ENCODE measurements around the gene SLC44A3. TPM values are rescaled to one million over a fixed set of nuclear protein-coding genes. Genes with fewer than 3 reads are reported as not detected.
A peak's percentile ranks its signal among the peaks of the same experiment; 100 is the strongest.

SLC44A3 gene
- total RNA-seq (2014; rRNA removed), result 1.2 and 1.5 TPM in 2 replicates
- 1.2 TPM for polyA plus RNA-seq (2012)

- peak; percentile 31 for DNase-seq (ENCODE audit: low read depth)
Measured at GRCh38 chr1:94819945-94820746, at the start of gene SLC44A3. Gene SLC44A3 (plus strand): TSS chr1:94820357. CDS start chr1:94820452, 95 bp downstream.

- DNase-seq (ENCODE audit: low read depth), result peak; percentile 30
Measured at GRCh38 chr1:94772230-94772641, 47.9 kb upstream of the SLC44A3 start.

DNA sequence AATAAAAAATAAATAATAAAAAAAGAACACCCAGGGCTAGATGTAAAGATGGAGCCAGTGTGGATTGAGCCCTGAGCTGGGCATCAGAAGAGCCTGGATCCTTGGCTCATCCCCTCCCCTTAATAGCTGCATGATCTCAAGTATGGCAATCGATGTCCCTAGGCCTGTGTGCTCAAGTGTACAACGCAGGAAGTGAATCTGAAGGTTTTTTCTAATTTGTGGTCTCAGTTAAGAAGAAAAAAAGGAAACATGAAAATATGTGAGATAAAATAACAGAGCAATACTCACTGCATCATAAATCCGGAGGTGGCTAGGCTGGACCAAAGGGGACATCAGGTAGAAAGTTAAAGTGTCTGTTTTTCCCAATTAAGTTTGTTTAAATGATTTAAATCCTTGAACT lies 47.3 kb upstream of the SLC44A3 start:
- DNase-seq (ENCODE audit: low read depth), result no peak

DNA sequence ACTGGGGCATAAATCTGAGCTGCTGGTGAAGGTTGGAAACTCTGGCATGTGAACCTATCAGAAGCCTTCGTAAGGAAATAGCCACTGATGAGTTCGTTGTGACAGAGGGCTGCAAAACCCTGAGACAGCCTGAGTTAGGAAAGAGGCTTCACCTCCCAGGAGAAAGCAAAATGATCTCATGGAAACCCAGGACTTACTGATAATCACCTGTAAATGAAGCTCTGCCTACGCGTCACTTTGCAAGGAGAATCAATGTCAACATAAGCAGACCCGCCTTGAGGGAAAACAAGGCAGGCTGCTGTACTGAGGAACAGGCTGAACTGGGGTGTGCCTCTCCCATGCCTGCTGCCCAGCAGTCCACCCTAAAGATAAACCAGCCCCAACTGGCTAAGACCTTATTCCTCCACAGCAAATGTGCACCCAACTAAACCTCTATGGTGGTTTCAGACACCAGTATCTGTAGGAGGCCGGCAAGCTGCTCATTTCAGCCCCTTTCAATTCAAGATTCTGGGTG lies 46.8 kb upstream of the SLC44A3 start:
- DNase-seq (ENCODE audit: low read depth), result no peak

DNA sequence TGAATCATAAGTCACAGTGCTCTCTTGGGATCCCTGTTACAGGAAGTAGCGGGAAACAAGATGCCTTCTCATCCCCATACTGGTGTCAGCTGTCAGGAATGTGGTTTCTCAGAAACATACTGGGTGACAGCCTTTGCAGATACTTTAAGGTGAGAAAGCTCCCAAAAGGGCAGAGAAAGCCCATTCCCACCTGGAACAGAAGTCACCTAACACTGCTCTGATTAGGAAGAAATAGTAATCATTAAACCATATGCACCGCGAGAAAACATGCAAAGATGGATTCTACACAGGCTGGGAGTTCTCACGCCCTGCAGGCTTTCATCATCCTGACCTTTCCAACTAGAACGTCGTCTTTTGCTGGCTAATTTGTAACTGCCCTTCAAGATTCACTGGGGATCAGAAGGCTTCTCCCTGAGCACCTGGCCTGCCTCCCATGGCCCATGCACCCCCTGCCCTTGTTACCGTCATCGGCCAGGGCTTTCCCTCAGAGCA lies 46.2 kb upstream of the SLC44A3 start:
- peak; percentile 78 for DNase-seq (ENCODE audit: low read depth)

DNA sequence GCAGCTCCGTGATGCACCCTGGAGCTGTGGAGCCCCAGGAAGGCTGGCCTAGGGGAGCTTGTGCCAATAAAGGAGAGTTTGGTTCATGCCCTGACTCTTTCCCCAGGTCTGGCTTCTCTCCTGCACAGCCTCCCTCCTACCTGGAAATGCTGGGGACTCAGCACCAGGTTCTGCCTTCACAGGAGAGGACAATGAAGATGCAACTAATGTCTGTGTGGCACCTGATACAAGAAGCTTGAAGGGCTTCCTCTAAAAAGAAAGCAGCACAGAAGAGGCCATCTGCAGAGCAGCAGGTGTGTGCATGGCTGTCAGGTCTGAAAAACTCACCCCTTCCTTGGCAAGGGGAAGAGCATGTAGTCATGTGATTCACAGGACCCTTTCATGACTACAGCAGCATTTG lies 43.7 kb upstream of the SLC44A3 start:
- DNase-seq (ENCODE audit: low read depth), result no peak

- DNase-seq (ENCODE audit: low read depth), result no peak
Measured at GRCh38 chr1:94777281-94777680, 42.9 kb upstream of the SLC44A3 start.

GRCh38 chr1:94778808-94779207 lies 41.3 kb upstream of the SLC44A3 start:
- DNase-seq (ENCODE audit: low read depth), result no peak

- DNase-seq (ENCODE audit: low read depth), result peak; percentile 84
Measured at GRCh38 chr1:94783342-94784189, 36.6 kb upstream of the SLC44A3 start.

DNA sequence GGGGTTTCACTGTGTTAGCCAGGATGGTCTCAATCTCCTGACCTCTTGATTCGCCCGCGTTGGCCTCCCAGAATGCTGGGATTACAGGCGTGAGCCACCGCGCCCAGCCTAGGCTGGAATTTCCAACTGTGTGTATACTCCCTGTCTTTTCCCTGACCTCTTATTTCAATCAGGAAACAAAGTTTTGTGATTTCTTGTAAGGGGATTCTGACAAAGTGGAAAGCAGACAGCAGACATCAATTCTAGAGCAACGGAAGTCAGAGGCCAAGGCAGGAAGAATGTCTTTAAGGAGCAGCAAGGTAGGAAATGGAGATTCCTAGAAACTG lies 36.0 kb upstream of the SLC44A3 start:
- DNase-seq (ENCODE audit: low read depth), result no peak

DNA sequence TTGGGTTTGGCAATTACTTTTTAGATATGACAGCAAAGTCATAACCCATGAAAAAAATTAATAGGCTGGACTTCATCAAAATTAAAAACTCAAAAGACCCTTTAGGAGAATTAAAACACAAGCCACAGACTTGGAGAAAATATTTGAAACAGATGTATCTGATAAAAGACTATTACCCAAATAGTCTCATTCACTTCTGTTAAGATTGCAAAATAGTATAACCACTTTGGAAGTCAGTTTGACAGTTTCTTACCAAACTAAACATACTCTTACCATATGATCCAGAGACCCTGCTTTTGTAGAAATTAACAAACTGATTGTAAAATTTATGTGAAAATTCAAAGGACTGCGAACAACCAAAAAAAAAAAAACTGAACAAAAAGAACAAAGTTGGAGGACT lies 32.5 kb upstream of the SLC44A3 start:
- DNase-seq (ENCODE audit: low read depth), result no peak

GRCh38 chr1:94790246-94790645 lies 29.9 kb upstream of the SLC44A3 start:
- no peak for DNase-seq (ENCODE audit: low read depth)

GRCh38 chr1:94790670-94791069 lies 29.5 kb upstream of the SLC44A3 start:
- DNase-seq (ENCODE audit: low read depth), result no peak

- DNase-seq (ENCODE audit: low read depth), result peak; percentile 75
Measured at GRCh38 chr1:94792473-94793295, 27.5 kb upstream of the SLC44A3 start.

- DNase-seq (ENCODE audit: low read depth), result peak; percentile 20
Measured at GRCh38 chr1:94793296-94793656, 26.9 kb upstream of the SLC44A3 start.

GRCh38 chr1:94795434-94795833 lies 24.7 kb upstream of the SLC44A3 start:
- no peak for DNase-seq (ENCODE audit: low read depth)

DNA sequence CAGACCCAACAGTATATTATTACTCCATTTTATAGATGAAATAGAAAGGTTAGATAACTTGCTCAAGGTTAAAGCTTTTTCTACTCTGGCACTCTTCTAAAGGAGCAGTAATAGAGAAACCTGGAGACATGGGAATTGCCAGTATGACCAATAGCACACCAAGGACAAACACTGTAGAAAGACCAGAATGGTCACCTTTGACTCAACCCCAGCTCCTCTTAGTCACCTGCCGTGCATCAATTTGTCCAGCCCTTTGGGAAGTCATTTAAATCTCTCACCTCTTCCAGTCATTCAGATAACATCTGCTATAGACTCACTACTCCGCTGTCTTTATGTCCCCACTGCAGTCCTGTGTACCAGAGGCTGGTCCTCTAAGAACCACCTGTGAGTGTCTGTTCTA lies 23.9 kb upstream of the SLC44A3 start:
- no peak for DNase-seq (ENCODE audit: low read depth)

DNA sequence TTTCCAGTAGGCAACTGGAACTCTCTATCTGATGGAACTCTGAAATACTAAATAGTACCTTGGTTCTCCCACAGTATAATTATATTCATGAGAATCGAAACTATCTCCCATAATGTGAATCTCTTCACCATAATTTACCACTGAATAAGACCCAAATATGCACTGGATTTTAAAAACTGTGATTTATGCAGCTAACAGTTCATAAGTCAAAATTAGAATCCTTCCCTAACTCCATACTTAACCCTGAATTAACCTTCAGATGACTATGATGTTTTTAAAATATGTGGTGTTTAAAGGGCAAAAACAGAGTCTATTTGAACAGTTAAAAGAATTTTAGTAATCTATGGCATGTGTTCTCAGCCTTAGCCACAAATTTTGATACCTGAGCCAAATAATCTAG lies 22.9 kb upstream of the SLC44A3 start:
- no peak for DNase-seq (ENCODE audit: low read depth)

- no peak for DNase-seq (ENCODE audit: low read depth)
Measured at GRCh38 chr1:94798054-94798453, 22.1 kb upstream of the SLC44A3 start.

GRCh38 chr1:94798462-94798861 lies 21.7 kb upstream of the SLC44A3 start:
- DNase-seq (ENCODE audit: low read depth), result no peak

- no peak for DNase-seq (ENCODE audit: low read depth)
Measured at GRCh38 chr1:94799206-94799605, 21.0 kb upstream of the SLC44A3 start.

All from LHCN-M2 (cell line).